ENCODE measurements around the gene LAD1.

Gene LAD1

GRCh38 chr1:201389051-201389450, 10.1 kb downstream of the LAD1 start:
- DNase-seq: no peak

- DNase-seq: no peak
These were observed 12.9 kb downstream of the LAD1 start for GRCh38 chr1:201386208-201386607.

- peak; percentile 55 for DNase-seq
These were observed 13.7 kb downstream of the LAD1 start for GRCh38 chr1:201385299-201385891.

- no peak for DNase-seq
These were observed 14.7 kb downstream of the LAD1 start for GRCh38 chr1:201384406-201384782.

GRCh38 chr1:201383647-201384405, 15.3 kb downstream of the LAD1 start:
- no peak for DNase-seq

- no peak for DNase-seq
These were observed 18.0 kb downstream of the LAD1 start for GRCh38 chr1:201381130-201381529.

- DNase-seq: no peak
These were observed 19.3 kb downstream of the LAD1 start for GRCh38 chr1:201379733-201380242.

GRCh38 chr1:201378804-201379203, 20.3 kb downstream of the LAD1 start:
- DNase-seq: no peak

- DNase-seq: no peak
These were observed 21.5 kb downstream of the LAD1 start, which contains the start of gene TNNT2 for GRCh38 chr1:201377611-201378092. TNNT2 (minus strand) TSS chr1:201377680; CDS start chr1:201373254, 4,426 bp downstream.

GRCh38 chr1:201376464-201377374, 22.4 kb downstream of the LAD1 start:
- no peak for DNase-seq

- no peak for DNase-seq
These were observed 23.0 kb downstream of the LAD1 start for GRCh38 chr1:201376107-201376463.

GRCh38 chr1:201375169-201375568, 24.0 kb downstream of the LAD1 start:
- DNase-seq: no peak

GRCh38 chr1:201374364-201374763, 24.8 kb downstream of the LAD1 start:
- DNase-seq: no peak

- no peak for DNase-seq
These were observed 27.3 kb downstream of the LAD1 start for GRCh38 chr1:201371792-201372191.

- no peak for DNase-seq
These were observed 27.8 kb downstream of the LAD1 start for GRCh38 chr1:201371276-201371675.

GRCh38 chr1:201370500-201370899, 28.6 kb downstream of the LAD1 start:
- DNase-seq: no peak

- DNase-seq: no peak
These were observed 29.9 kb downstream of the LAD1 start for GRCh38 chr1:201369209-201369608.

- no peak for DNase-seq
These were observed 32.4 kb downstream of the LAD1 start for GRCh38 chr1:201366696-201367095.

- DNase-seq: no peak
These were observed 33.9 kb downstream of the LAD1 start for GRCh38 chr1:201365251-201365650.

- DNase-seq: no peak
These were observed 34.4 kb downstream of the LAD1 start for GRCh38 chr1:201364808-201365105.

- no peak for DNase-seq
These were observed 35.7 kb downstream of the LAD1 start for GRCh38 chr1:201363467-201363866.

- no peak for DNase-seq
These were observed 36.2 kb downstream of the LAD1 start for GRCh38 chr1:201362906-201363305.

All from activated CD4-positive, CD25-positive, alpha-beta regulatory T cell treated with anti-CD3 and anti-CD28 coated beads, Interleukin-2, amount 50 U/mL, for 72 hours (primary cell).